SK-N-SH (cell line): ENCODE results near the gene MTF2.
"Not testable (repeated sequence)": the region's sequence is repeated elsewhere in the genome, so short reads cannot be mapped to it uniquely, and the experiment has no call there.

Source experiments
- EP300 ChIP-seq, 2 experiments: IDR thresholded peaks; 2 replicates each; pipeline versions ENCODE4 v1.4.0 to v1.6.1; 2012; ENCODE audit warnings: borderline replicate concordance in 1 of 2, low read depth in 1 of 2, low read length in 1 of 2
- FOXM1 ChIP-seq: IDR thresholded peaks from 2 replicates; pipeline ENCODE4 v1.4.0; 2012; ENCODE audit warnings: low read depth, mild to moderate bottlenecking
- RAD21 ChIP-seq: IDR thresholded peaks from 2 replicates; pipeline ENCODE4 v1.6.1; 2012; ENCODE audit warnings: mild to moderate bottlenecking, low read length
- SMC3 ChIP-seq: IDR thresholded peaks from 2 replicates; pipeline ENCODE4 v1.6.1; 2012; ENCODE audit warnings: low read depth, low read length, improper control_type of control experiment
- TAF1 ChIP-seq: IDR thresholded peaks from 2 replicates; pipeline ENCODE4 v1.6.1; 2012; ENCODE audit warnings: low read depth, mild to moderate bottlenecking, low read length, moderate library complexity, borderline replicate concordance
- YY1 ChIP-seq: IDR thresholded peaks from 2 replicates; pipeline ENCODE4 v1.4.0; 2012; ENCODE audit warnings: low read depth, mild to moderate bottlenecking
- TF ChIP-seq, protein P1 (sequence below): fragments of 150-350 bp; IDR thresholded peaks from 2 replicates; pipeline ENCODE4 v1.6.1; 2017; ENCODE audit warnings: antibody characterized with exemption, low read length, low read depth, borderline replicate concordance

- TF ChIP-seq EP300 (IDR thresholded peaks at IDR 0.05; ENCODE audit: borderline replicate concordance in 1 of 2, low read depth in 1 of 2, low read length in 1 of 2); RAD21; TAF1; SMC3; FOXM1; YY1: not testable (repeated sequence)
- TF ChIP-seq, protein P1, sequence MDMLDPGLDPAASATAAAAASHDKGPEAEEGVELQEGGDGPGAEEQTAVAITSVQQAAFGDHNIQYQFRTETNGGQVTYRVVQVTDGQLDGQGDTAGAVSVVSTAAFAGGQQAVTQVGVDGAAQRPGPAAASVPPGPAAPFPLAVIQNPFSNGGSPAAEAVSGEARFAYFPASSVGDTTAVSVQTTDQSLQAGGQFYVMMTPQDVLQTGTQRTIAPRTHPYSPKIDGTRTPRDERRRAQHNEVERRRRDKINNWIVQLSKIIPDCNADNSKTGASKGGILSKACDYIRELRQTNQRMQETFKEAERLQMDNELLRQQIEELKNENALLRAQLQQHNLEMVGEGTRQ, result not testable (repeated sequence)
These were observed 84.2 kb downstream of the MTF2 start for GRCh38 chr1:93163314-93163713.
